ENCODE data around the gene DTX1.

GRCh38 chr12:113105606-113106271 is 49.2 kb downstream of the DTX1 start:
- TF ChIP-seq POLR2A (IDR thresholded peaks at IDR 0.05) (no peak), CTCF (IDR thresholded peaks at IDR 0.05) (no peak)
